CD14-positive monocyte (primary cell): ENCODE measurements around the gene ACHE. TPM values are rescaled to one million over a fixed set of nuclear protein-coding genes. Genes with fewer than 3 reads are reported as not detected.

ENCODE experiments used
- DNase-seq, 3 donors: peaks; one replicate each; pipeline ENCODE4 v3.0.0-alpha.2; 2011 to 2022
- H2AFZ ChIP-seq: 2 replicates; pipeline ENCODE4 v1.6.0; 2012; ENCODE audit warnings: mild to moderate bottlenecking, low read depth, low read length, inconsistent platforms; ENCODE audit not compliant: insufficient read depth, poor library complexity, severe bottlenecking
- H3K27ac ChIP-seq, 2 donors: 1 replicate in 1 of 2; 2 replicates in 1 of 2; pipeline ENCODE4 v1.5.1; 2012 to 2013; ENCODE audit warnings: low read length in 2 of 2, control low read depth in 1 of 2, inconsistent platforms in 1 of 2, low read depth in 1 of 2, mild to moderate bottlenecking in 1 of 2
- H3K27me3 ChIP-seq, 2 donors: one replicate each; pipeline versions ENCODE4 v1.6.0 to v1.6.1; 2011 to 2013; ENCODE audit warnings: low read length in 2 of 2; ENCODE audit not compliant: control insufficient read depth in 2 of 2, insufficient read depth in 2 of 2
- H3K36me3 ChIP-seq, 2 donors: replicated peaks in 1 of 2; 1 replicate in 1 of 2; 2 replicates in 1 of 2; pipeline versions ENCODE4 v1.5.1 to v1.6.1; 2012 to 2013; ENCODE audit warnings: low read length in 2 of 2, control low read depth in 1 of 2, inconsistent platforms in 1 of 2, mild to moderate bottlenecking in 1 of 2; ENCODE audit not compliant: insufficient read depth in 2 of 2, control insufficient read depth in 1 of 2
- H3K4me1 ChIP-seq, 2 donors: 1 replicate in 1 of 2; 2 replicates in 1 of 2; pipeline versions ENCODE4 v1.5.1 to v1.6.1; 2012 to 2013; ENCODE audit warnings: low read length in 2 of 2, control low read depth in 1 of 2, inconsistent platforms in 1 of 2, mild to moderate bottlenecking in 1 of 2, moderate library complexity in 1 of 2; ENCODE audit not compliant: insufficient read depth in 2 of 2, control insufficient read depth in 1 of 2
- H3K4me2 ChIP-seq: replicated peaks from 2 replicates; pipeline ENCODE3; 2012; ENCODE audit warnings: low read length, moderate library complexity, mild to moderate bottlenecking; ENCODE audit not compliant: poor library complexity, severe bottlenecking; ENCODE audit errors: extremely low read depth
- H3K4me3 ChIP-seq, 3 experiments: fragments of 200-600 bp in 1 of 3; sonication (generic) in 1 of 3; replicated peaks in 1 of 3; 1 replicate in 2 of 3; 2 replicates in 1 of 3; pipeline ENCODE4 v1.5.1; 2011 to 2013; ENCODE audit warnings: low read length in 3 of 3, mild to moderate bottlenecking in 3 of 3, control low read depth in 2 of 3, low read depth in 2 of 3, inconsistent platforms in 1 of 3, moderate library complexity in 1 of 3
- H3K79me2 ChIP-seq: 2 replicates; pipeline ENCODE4 v1.6.0; 2012; ENCODE audit warnings: mild to moderate bottlenecking, control low read depth, inconsistent platforms, low read length, moderate library complexity; ENCODE audit not compliant: insufficient read depth
- H3K9ac ChIP-seq: 2 replicates; pipeline ENCODE4 v1.6.0; 2017; ENCODE audit warnings: low read length, mild to moderate bottlenecking; ENCODE audit not compliant: insufficient read depth, poor library complexity, severe bottlenecking
- H3K9me3 ChIP-seq, 2 donors: replicated peaks in 1 of 2; 1 replicate in 1 of 2; 2 replicates in 1 of 2; pipeline versions ENCODE4 v1.5.1 to v1.6.1; 2012 to 2013; ENCODE audit warnings: low read length in 2 of 2, control low read depth in 1 of 2; ENCODE audit not compliant: control insufficient read depth in 1 of 2, insufficient read depth in 1 of 2
- H4K20me1 ChIP-seq: 2 replicates; pipeline ENCODE4 v1.6.0; 2012; ENCODE audit warnings: mild to moderate bottlenecking, low read length, control low read depth, moderate library complexity; ENCODE audit not compliant: insufficient read depth
- H3K27ac Mint-ChIP-seq, 7 donors: one replicate each; pipeline ENCODE4 v1.8.0; 2020; ENCODE audit warnings: mild to moderate bottlenecking in 7 of 7, mixed read lengths in 7 of 7, moderate library complexity in 6 of 7, inconsistent platforms in 2 of 7
- H3K27me3 Mint-ChIP-seq, 3 donors: one replicate each; pipeline ENCODE4 v1.8.0; 2021 to 2022; ENCODE audit warnings: low read depth in 3 of 3, mild to moderate bottlenecking in 3 of 3, mixed read lengths in 3 of 3, moderate library complexity in 3 of 3, inconsistent platforms in 1 of 3
- H3K36me3 Mint-ChIP-seq, 2 donors: one replicate each; pipeline ENCODE4 v1.8.0; 2020; ENCODE audit warnings: mixed read lengths in 2 of 2, inconsistent platforms in 1 of 2, mild to moderate bottlenecking in 1 of 2
- H3K4me1 Mint-ChIP-seq: one replicate; pipeline ENCODE4 v1.8.0; 2020; ENCODE audit warnings: mild to moderate bottlenecking, mixed read lengths
- H3K4me3 Mint-ChIP-seq, 2 donors: one replicate each; pipeline ENCODE4 v1.8.0; 2020; ENCODE audit warnings: mild to moderate bottlenecking in 2 of 2, mixed read lengths in 2 of 2, moderate library complexity in 1 of 2
- H3K9me3 Mint-ChIP-seq, 7 donors: one replicate each; pipeline ENCODE4 v1.8.0; 2020 to 2022; ENCODE audit warnings: mixed read lengths in 7 of 7, mild to moderate bottlenecking in 6 of 7, moderate library complexity in 6 of 7, inconsistent platforms in 2 of 7
- WGBS: methylation state at CpG from one replicate; pipeline ENCODE4 v1.1.5; 2013; ENCODE audit warnings: missing lambda C conversion rate; ENCODE audit not compliant: insufficient coverage; 5-methylcytosine and 5-hydroxymethylcytosine counted together
- intact Hi-C, 2 donors: fragments of 100-400 bp; cut with micrococcal nuclease; formaldehyde crosslinking; loops; one replicate each; pipeline versions ENCODE4 v1.15.0 to v1.15.1; 2023
- polyA plus RNA-seq, 3 donors: library from polyadenylated mRNA; depleted of rRNA in 1 of 3; unstranded in 2 of 3; stranded (reverse) in 1 of 3; fragments of 300-500 nt in 2 of 3; fragments of >200 nt in 1 of 3; fragmentation: Illumina TruSeq in 2 of 3; gene quantifications; 1 replicate in 2 of 3; 2 replicates in 1 of 3; pipeline ENCODE4 v1.2.3, GENCODE V29; 2012 to 2021
- TF ChIP-seq, protein P1 (sequence below): fragments of 200-600 bp; IDR thresholded peaks from one replicate; pipeline ENCODE4 v1.8.0; 2022; ENCODE audit warnings: antibody characterized with exemption, mild to moderate bottlenecking

ACHE gene
- polyA plus RNA-seq, 3 donors: 0.19 TPM; not detected in 2

GRCh38 chr7:100884736-100885439, 10.8 kb downstream of the ACHE start:
- Mint-ChIP-seq H3K9me3 (peaks cover 0 to 2% (median 0%) of the 10 kb centered on the region in 7 donors), H3K36me3 (peaks cover 82 to 88% of the 10 kb centered on the region in 2 donors), H3K27ac (peak overlapping the region in 5 of 7 donors; percentile 46 to 81 (median 75)), H3K27me3 (peaks cover 1 to 11% (median 2%) of the 10 kb centered on the region in 3 donors), H3K4me1 (peaks cover 43% of the 10 kb centered on the region), H3K4me3 (no peak overlapping the region)
- Histone ChIP-seq H3K4me1 (peaks cover 35 to 45% of the 10 kb centered on the region in 2 donors), H3K27me3 (no peaks in the 10 kb centered on the region), H4K20me1 (peaks cover 64% of the 10 kb centered on the region), H3K9ac (no peak overlapping the region), H2AFZ (no peak overlapping the region), H3K27ac (no peak overlapping the region), H3K4me2 (no peak overlapping the region), H3K9me3 (no peaks in the 10 kb centered on the region), H3K79me2 (peaks cover 32% of the 10 kb centered on the region), H3K4me3 (no peak overlapping the region), H3K36me3 (peaks cover 60 to 77% of the 10 kb centered on the region in 2 donors)
- 92% methylated on average over 20 of the region's 29 CpGs for WGBS
- intact Hi-C loops: loop anchor here in 1 of 2 donors (5.0 kb wide), 1 partner anchor 273 kb away; the partner anchor contains the start of gene MOSPD3
- TF ChIP-seq, protein P1, sequence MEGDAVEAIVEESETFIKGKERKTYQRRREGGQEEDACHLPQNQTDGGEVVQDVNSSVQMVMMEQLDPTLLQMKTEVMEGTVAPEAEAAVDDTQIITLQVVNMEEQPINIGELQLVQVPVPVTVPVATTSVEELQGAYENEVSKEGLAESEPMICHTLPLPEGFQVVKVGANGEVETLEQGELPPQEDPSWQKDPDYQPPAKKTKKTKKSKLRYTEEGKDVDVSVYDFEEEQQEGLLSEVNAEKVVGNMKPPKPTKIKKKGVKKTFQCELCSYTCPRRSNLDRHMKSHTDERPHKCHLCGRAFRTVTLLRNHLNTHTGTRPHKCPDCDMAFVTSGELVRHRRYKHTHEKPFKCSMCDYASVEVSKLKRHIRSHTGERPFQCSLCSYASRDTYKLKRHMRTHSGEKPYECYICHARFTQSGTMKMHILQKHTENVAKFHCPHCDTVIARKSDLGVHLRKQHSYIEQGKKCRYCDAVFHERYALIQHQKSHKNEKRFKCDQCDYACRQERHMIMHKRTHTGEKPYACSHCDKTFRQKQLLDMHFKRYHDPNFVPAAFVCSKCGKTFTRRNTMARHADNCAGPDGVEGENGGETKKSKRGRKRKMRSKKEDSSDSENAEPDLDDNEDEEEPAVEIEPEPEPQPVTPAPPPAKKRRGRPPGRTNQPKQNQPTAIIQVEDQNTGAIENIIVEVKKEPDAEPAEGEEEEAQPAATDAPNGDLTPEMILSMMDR: no peak
- DNase-seq: peak in 2 of 3 donors; percentile 23 to 53

GRCh38 chr7:100882785-100883526, 12.7 kb downstream of the ACHE start:
- no peaks in the 10 kb centered on the region for H3K27me3 ChIP-seq
- Mint-ChIP-seq H3K4me1 (peaks cover 36% of the 10 kb centered on the region), H3K9me3 (peaks cover 0 to 2% (median 0%) of the 10 kb centered on the region in 7 donors), H3K36me3 (peaks cover 91 to 95% of the 10 kb centered on the region in 2 donors), H3K27ac (peak overlapping the region in 1 of 7 donors; percentile 7), H3K27me3 (peaks cover 1 to 11% (median 2%) of the 10 kb centered on the region in 3 donors), H3K4me3 (no peak overlapping the region)
- intact Hi-C loops: no loop called here
- TF ChIP-seq, protein P1: no peak
- no peak overlapping the region for H2AFZ ChIP-seq
- peaks cover 63 to 88% of the 10 kb centered on the region in 2 donors for H3K36me3 ChIP-seq
- WGBS: 97% methylated on average over 23 of the region's 24 CpGs
- H3K4me1 ChIP-seq: peaks cover 21 to 28% of the 10 kb centered on the region in 2 donors
- H3K79me2 ChIP-seq: peaks cover 39% of the 10 kb centered on the region
- no peaks in the 10 kb centered on the region for H3K9me3 ChIP-seq
- peaks cover 77% of the 10 kb centered on the region for H4K20me1 ChIP-seq
- H3K27ac ChIP-seq: no peak overlapping the region
- H3K4me3 ChIP-seq: no peak overlapping the region
- no peak overlapping the region for H3K9ac ChIP-seq
- DNase-seq: no peak
- no peak overlapping the region for H3K4me2 ChIP-seq
